ENCODE results near the gene PPP1R12A.

The PPP1R12A gene

DNA sequence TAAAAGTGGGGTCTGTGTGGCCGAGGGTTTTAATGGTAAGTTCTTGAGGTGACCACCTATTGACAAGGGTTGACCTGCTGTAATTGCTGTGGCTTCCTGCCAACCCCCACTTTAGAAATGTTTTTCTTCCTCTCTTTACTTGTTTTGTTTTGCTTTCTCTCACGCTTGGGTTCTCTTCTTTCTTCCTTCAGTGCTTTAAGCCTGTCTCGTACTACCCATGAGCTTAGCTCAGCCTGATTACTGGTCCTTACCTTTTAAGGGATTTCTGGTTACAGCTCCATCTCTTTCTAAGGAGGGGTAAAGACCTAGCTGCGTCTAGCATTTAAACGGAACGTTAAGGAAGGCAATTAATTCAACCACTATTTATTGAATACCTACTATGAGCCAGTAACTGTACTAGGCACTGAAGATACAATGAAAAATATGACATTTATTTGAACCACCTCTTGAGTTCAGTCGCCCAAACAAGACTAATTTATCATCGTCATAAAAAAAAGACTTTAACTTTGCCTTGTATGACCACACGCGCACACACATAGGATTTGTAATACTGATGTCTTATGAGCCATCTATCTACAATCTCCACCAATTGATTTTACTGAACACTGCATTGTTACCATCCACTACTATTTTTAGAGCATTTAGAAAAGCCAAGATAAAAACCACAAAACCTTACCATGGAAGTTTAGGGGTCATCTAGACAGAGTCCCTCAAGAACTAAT is 888 bp upstream of the PPP1R12A start:
- no peak for DNase-seq (ENCODE audit: low read depth)

DNA sequence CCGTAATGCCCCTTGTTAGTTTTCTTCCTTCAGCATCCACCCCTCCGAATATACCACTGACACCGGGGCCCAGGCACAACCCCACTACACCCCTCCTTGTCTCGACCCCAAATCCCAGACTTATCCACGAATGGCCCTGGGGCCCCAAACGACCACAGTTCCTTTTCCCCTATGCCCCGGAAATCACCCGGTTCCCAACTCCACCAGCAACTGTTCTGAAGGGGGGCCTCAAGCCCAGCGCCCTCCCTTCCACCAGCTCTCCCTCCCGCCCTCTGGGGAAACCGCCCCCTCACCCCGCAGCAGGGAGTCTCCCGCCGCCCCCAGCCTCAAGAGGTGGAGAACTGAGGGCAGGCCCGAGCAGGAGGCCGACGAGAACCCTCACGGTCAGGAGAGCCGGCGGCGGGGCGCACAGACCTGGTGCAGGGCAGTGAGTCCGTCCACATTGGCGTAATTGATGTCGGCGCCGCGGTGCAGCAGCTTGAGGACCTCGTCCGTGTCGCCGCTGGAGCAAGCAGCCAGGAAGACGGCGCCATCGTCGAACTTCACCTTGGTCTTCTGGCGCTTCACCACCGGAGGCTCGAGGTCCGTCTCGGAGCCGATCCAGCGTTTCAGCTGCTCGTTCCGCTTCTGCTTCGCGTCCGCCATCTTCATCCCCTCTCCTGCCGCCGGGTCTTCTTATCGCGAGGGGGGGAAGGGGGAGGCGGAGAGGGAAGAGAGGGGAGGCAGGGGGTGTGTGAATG is 446 bp downstream of the PPP1R12A start:
- peak; percentile 11 for DNase-seq (ENCODE audit: low read depth)

DNA sequence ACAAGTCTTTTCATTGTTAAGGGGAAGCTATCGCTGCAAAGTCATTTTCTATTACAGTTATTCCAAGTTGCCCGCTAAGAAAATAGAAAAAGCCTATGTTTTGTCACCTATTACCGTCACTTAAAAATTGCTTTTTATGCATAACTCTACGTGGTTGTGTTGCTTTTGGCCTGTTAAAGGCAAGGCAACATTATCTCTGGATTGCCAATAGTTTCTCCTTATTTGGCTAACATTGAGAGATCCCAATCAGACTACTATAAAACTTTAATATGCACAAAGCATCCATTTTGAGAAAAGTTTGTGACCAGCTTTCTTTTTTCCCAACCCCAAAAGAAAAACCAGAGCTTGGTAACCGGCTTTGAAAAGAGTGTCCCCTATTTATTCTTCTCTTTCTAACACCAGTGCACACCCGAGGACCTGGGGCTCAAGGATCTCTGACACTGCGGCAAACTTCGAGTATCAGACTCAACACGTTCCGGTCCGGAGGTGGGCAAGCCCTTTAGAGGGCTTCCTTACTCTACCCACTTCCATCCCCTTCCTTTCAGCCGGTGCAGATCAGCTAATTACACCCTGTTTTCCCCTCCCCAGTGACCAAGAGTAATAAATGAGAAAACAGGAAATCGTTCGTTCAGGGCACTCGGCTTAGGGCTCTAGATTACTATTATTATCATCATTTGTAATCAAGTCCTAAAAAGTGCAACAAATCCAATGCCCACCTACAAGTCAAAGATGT is 1.2 kb downstream of the PPP1R12A start:
- no peak for DNase-seq (ENCODE audit: low read depth)

GRCh38 chr12:79933043-79933442 is 1.9 kb downstream of the PPP1R12A start:
- DNase-seq (ENCODE audit: low read depth): no peak

DNA sequence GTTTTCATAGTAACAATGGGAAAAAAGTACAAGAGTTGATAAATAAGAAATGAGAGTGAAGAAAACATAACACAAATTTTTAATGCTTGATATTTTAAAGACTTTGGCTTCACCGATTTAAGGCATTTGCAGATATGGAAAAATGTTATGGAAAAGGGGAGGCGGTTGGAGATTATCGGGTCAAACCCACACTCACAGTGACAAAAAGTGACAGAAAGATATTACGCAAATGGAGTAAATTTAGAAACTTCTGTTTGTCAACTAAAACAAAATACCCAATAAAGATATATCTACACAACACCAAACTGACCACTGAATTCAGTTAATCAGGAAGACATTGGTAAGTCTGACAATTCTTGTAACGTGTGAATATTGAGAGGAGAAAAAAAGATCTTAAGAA is 2.5 kb downstream of the PPP1R12A start:
- no peak for DNase-seq (ENCODE audit: low read depth)

GRCh38 chr12:79929065-79929464 is 5.8 kb downstream of the PPP1R12A start:
- no peak for DNase-seq (ENCODE audit: low read depth)

DNA sequence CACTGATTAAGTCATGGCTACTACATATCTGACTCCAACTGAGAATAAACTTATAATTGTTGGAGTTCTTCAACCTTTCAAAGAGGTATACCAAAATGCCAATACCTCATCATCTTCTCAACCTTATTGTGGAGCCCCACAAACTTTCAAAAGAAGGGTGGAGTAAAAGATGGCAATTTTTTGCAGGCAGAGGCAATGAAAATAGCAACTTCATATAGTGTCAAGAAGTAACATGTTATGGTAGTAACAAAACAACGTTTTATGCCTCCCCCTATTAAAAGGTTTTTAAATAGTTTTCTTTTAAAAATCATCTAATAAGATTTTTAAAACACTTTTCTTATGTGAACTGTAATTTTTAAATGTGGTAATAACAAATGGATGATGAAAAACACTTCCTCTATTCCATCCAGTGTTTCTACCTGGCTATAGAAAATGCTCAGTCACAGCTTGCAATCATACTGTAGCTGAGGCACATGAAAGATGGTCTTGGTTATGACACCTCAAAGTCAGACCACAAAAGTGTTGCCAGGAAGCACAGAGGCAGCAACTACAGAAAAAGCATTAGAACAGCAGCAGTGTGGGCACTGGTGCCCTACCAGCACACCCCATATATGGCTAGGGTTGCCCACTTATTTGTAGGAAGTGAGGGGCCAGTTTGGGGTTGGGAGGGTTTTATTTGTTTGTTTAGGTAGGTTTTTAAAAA is 7.0 kb downstream of the PPP1R12A start:
- DNase-seq (ENCODE audit: low read depth): peak; percentile 31

GRCh38 chr12:79926951-79927350 is 7.9 kb downstream of the PPP1R12A start:
- DNase-seq (ENCODE audit: low read depth): no peak

DNA sequence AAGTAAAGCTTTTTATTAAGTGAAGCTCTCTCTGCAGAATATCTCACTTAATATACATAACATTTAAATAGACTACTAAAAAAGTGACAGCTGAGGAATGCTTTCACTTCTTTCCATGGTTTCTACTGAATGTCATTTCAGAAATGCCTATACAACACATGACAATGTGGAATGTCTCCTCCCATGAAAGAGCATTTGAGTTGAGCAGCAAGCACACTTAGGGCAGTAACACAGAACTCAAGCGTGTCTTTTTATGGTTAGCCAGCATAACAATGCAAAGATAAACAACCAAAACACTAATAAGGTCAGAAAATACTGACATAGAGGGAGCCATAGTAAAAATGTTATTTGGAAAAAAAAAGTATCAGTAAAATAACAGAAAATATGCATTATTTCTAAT is 9.4 kb downstream of the PPP1R12A start:
- no peak for DNase-seq (ENCODE audit: low read depth)

DNA sequence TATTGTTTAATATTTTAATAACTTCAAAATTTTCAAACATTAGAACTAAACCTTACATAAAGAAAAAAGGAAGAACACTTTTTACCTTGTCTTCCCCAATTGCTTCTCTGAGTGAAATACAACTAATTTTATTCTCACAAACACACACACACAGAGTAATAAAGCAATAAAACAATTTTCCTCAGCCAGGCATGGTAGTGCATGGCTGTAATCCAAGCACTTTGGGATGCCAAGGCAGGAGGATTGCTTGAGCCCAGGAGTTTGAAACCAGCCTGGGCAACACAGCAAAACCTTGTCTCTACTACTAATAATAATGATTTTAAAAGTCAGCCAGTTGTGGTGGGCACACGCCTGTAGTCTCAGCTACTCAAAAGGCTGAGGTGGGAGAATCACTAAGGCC is 13.1 kb downstream of the PPP1R12A start:
- no peak for DNase-seq (ENCODE audit: low read depth)

- no peak for DNase-seq (ENCODE audit: low read depth)
These were observed 14.3 kb downstream of the PPP1R12A start for GRCh38 chr12:79920421-79921238.

GRCh38 chr12:79919762-79920161 is 15.1 kb downstream of the PPP1R12A start:
- DNase-seq (ENCODE audit: low read depth): no peak

DNA sequence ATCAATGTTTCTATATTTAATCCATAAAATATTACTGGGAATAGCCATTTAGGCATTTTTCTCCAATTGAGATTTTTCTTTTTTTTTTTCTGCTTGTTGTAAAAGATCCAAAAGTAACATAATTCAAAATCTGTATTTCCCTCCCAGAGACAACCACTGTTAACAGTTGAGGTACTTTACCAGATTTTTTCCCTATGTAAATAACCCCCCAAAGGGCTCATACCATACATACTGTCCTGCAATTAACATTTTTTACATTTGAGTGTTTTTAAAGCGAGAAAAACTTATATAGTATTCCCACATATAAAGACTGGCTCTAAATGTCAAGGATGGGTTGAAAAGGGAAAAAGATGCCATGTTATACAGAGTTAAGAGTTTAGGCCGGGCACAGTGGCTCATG is 18.1 kb downstream of the PPP1R12A start:
- DNase-seq (ENCODE audit: low read depth): no peak

DNA sequence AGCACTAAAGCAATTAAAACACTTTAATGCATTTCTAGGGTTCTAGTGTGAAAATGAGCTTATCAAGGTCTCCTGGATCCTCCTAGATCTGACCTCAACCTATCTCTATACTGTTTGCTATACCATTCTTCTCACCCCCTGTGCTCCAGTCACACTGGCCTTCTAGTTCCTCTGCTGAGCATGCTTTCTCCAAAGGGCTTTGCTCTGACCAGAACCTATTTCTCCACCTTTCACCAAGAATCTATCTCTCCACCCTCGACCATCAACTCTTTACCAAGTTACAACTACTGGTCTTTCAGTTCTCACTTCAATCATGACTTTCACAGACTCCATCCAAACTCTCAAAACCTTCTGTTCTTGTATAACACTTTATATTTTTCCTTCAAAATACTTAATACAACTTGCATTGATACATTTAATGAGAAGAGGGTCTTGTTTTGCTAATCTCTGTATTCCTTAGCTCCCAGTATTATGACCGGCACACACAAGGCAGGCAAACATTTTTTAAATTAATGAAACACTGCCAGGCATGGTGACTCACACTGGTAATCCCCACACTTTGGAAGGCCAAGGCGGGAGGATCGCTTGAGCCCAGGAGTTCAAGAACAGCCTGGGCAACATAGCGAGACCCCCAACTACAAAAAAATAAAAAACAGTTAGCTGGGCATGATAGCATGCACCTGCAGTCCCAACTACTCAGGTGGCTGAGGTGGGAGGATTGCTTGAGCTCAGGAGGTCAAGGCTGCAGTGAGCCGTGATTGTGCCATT is 22.8 kb downstream of the PPP1R12A start:
- no peak for DNase-seq (ENCODE audit: low read depth)

DNA sequence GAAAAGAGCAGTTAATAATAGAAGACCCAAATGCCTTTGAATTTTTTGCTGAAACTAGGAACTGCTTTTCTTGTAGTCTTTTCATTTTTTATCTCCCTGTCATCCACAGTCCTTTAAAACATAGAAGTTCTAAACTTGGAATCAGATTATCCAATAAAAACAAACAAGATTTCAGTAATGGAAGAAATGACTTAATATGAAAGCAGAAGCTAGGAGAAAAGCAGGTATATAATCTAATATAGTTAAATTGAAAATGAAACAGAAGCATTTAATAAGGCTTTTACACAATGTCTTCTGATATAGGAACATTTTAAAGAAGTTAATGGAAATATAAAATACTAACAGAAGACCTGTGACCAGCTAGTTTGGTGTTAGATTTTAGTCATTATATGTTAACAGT is 26.5 kb downstream of the PPP1R12A start:
- DNase-seq (ENCODE audit: low read depth): no peak

DNA sequence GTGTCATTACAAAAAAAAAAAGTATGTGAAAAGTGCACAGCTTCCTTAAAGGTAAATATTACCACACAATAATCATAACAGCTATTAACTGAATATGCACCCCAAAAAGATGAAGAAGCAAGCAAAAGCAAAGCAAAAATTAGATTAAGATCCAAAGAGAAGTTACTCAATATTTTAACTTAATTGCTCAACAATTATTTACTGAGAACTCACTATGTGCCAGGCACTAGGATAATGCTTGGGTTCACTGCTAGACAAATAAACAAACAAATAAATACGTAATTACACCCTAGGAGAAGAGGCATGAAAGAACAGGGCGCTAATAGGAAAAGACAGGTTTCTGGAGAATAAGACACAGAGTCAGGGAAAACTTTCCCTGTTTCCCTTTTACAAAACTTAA is 33.4 kb downstream of the PPP1R12A start:
- DNase-seq (ENCODE audit: low read depth): no peak

- no peak for DNase-seq (ENCODE audit: low read depth)
These were observed 33.9 kb downstream of the PPP1R12A start for GRCh38 chr12:79900951-79901350.

GRCh38 chr12:79900199-79900598 is 34.7 kb downstream of the PPP1R12A start:
- DNase-seq (ENCODE audit: low read depth): no peak

DNA sequence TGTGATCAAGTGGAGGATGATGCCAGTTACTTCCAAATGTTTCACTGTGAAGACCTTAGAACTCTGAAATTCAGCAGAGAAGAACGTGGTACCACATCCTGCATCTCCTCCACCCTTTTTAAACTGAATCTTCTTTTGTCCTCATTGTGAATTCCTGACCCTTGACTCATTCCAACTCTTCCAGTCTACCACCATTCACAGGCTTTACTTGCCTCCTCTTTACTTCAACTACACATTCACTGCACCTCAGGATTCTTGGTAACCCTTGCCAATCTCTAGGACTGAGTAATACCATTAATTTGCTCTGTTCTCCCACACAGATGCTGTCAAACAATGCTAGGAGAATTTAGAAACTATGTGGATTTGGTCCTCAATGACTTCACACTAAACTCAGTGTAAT is 37.3 kb downstream of the PPP1R12A start:
- no peak for DNase-seq (ENCODE audit: low read depth)

DNA sequence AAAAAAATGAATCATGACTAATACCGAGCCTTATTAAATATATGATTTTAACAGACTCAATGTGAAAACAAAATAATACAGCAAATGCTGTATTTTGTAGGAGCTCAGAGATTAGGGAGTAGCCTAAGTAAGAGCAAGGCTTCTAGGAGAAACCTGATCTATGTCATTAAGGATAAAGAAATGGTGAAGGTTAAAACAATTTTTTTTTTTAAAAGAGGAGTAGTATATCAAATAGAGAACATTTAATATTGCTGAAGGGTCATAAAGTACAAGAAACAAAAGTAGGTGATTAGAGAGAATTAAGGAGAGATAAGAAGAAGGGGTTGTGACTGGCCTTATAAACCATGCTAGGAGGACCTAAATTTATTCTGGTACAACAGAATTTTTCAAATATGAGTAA is 39.1 kb downstream of the PPP1R12A start:
- no peak for DNase-seq (ENCODE audit: low read depth)

DNA sequence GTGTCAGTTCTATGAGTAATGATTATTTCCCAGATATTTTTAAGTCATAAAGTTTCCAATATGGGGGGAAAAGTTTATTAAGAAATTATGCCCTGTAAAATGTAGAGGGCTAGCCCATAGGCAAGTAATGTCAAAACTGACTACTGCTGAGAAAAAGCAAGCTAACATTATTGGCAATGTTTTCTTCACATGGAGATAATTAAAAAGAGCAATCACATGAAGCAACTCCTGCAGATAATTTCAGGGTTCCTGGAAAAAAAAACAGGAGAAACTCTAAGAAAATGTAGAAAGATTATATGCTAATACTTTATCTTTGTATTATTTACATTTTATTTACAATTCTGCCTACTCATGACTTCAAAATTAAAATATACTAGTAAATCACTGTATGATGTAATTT is 39.8 kb downstream of the PPP1R12A start:
- DNase-seq (ENCODE audit: low read depth): no peak
